KMS-11 (cell line): ENCODE measurements around the gene CTNS.

ENCODE experiments used
- H2AFZ ChIP-seq: fragments of 200-600 bp; sonication (generic); 2 replicates; pipeline ENCODE4 v1.6.1; 2016; ENCODE audit warnings: antibody characterized with exemption, mixed run types, low read depth
- H3K27ac ChIP-seq: fragments of 200-600 bp; sonication (generic); 2 replicates; pipeline ENCODE4 v1.6.1; 2016; ENCODE audit warnings: mild to moderate bottlenecking, mixed run types
- H3K27me3 ChIP-seq: fragments of 200-600 bp; sonication (generic); 2 replicates; pipeline ENCODE4 v1.6.1; 2017; ENCODE audit warnings: mild to moderate bottlenecking, low read depth, mixed run types, moderate library complexity; ENCODE audit not compliant: insufficient read depth
- H3K36me3 ChIP-seq: fragments of 200-600 bp; sonication (generic); 2 replicates; pipeline ENCODE4 v1.6.1; 2017; ENCODE audit warnings: mild to moderate bottlenecking, mixed run types; ENCODE audit not compliant: insufficient read depth
- H3K4me1 ChIP-seq: fragments of 200-600 bp; sonication (generic); 2 replicates; pipeline ENCODE4 v1.6.1; 2016; ENCODE audit warnings: mild to moderate bottlenecking, low read depth, mixed run types; ENCODE audit not compliant: poor library complexity, severe bottlenecking
- H3K4me2 ChIP-seq: fragments of 200-600 bp; sonication (generic); 2 replicates; pipeline ENCODE4 v1.7.0; 2016; ENCODE audit warnings: mild to moderate bottlenecking, mixed run types
- H3K4me3 ChIP-seq: fragments of 200-600 bp; sonication (generic); IDR thresholded peaks from 2 replicates; pipeline ENCODE4 v1.6.1; 2017; ENCODE audit warnings: low read depth, low read length, mixed read lengths; ENCODE audit not compliant: insufficient read depth
- H3K79me2 ChIP-seq: fragments of 200-600 bp; sonication (generic); 2 replicates; pipeline ENCODE4 v1.6.1; 2016; ENCODE audit warnings: low read depth, mixed run types; ENCODE audit not compliant: insufficient read depth
- H3K9ac ChIP-seq: fragments of 200-600 bp; sonication (generic); 2 replicates; pipeline ENCODE4 v1.6.1; 2016; ENCODE audit warnings: mild to moderate bottlenecking, mixed run types
- H4K20me1 ChIP-seq: fragments of 200-600 bp; sonication (generic); 2 replicates; pipeline ENCODE4 v1.6.1; 2016; ENCODE audit warnings: mild to moderate bottlenecking, mixed run types; ENCODE audit not compliant: insufficient read depth
- TF ChIP-seq, protein P1 (sequence below): fragments of 200-600 bp; sonication (generic); conservative IDR thresholded peaks from 2 replicates; pipeline ENCODE4 v1.6.1; 2017; ENCODE audit warnings: low read depth, mild to moderate bottlenecking, antibody characterized with exemption, low read length, moderate library complexity, mixed read lengths

Gene CTNS

DNA sequence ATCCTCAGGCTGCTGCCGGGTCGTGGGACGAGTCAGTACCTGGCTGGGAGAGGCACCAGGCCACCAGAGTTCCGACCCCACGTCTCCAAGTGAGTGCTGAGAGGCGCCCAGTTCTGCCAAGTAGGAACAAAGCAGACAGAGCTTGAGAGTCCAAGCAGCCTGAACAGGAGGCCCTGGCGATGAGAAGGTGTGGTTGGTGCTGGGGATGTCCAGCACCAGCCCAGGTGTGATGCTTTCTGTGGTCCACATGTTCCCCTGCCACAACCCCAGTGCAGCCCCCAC, 21.0 kb downstream of the CTNS start:
- Histone ChIP-seq H3K4me3 (no peak overlapping the region), H3K79me2 (no peaks in the 10 kb centered on the region), H2AFZ (no peak overlapping the region), H3K4me2 (no peak overlapping the region), H3K4me1 (no peaks in the 10 kb centered on the region), H3K36me3 (no peaks in the 10 kb centered on the region), H3K9ac (no peak overlapping the region), H4K20me1 (no peaks in the 10 kb centered on the region), H3K27ac (no peak overlapping the region), H3K27me3 (no peaks in the 10 kb centered on the region)
- TF ChIP-seq, protein P1, sequence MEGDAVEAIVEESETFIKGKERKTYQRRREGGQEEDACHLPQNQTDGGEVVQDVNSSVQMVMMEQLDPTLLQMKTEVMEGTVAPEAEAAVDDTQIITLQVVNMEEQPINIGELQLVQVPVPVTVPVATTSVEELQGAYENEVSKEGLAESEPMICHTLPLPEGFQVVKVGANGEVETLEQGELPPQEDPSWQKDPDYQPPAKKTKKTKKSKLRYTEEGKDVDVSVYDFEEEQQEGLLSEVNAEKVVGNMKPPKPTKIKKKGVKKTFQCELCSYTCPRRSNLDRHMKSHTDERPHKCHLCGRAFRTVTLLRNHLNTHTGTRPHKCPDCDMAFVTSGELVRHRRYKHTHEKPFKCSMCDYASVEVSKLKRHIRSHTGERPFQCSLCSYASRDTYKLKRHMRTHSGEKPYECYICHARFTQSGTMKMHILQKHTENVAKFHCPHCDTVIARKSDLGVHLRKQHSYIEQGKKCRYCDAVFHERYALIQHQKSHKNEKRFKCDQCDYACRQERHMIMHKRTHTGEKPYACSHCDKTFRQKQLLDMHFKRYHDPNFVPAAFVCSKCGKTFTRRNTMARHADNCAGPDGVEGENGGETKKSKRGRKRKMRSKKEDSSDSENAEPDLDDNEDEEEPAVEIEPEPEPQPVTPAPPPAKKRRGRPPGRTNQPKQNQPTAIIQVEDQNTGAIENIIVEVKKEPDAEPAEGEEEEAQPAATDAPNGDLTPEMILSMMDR, result no peak

- Histone ChIP-seq H3K4me1 (no peaks in the 10 kb centered on the region), H2AFZ (no peak overlapping the region), H3K27ac (no peak overlapping the region), H3K27me3 (no peaks in the 10 kb centered on the region), H3K36me3 (no peaks in the 10 kb centered on the region), H3K79me2 (no peaks in the 10 kb centered on the region), H4K20me1 (no peaks in the 10 kb centered on the region), H3K4me3 (no peak overlapping the region), H3K4me2 (no peak overlapping the region), H3K9ac (no peak overlapping the region)
- TF ChIP-seq, protein P1, result no peak
Measured at GRCh38 chr17:3657874-3658783, 21.6 kb downstream of the CTNS start.

DNA sequence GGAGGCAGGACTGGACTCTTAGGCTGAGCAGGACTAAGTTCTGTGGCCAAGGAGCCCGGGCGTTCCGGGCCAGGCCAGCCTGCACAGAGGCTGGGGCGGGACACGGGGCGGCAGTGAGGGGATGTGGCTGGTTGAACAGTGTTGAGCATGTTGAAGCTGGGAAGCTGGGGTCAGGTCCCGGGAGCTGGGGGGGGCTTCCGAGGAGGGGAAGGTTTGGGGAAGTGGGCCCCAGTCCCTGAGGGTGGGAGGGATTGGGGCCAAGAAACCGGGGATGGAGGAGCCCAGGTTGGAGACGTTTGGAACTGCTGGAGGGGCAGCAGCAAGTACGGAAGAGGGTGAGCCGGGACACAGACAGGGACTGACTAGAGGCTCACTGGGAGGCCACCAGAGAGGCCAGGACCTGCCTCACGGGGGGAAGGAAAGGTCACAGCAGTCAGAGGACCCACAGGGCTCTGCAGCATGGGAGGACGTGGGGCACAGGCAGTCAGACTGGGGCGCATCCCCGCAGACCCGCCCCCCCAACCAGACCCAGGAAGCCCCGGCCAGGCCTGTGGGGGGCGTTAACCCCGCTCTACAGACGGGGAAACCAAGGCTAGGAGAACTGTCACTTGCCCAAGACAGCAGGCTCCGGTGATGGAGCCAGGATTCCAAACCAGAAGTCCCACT, 22.4 kb downstream of the CTNS start:
- Histone ChIP-seq H3K4me2 (no peak overlapping the region), H3K9ac (no peak overlapping the region), H3K79me2 (no peaks in the 10 kb centered on the region), H2AFZ (no peak overlapping the region), H3K27me3 (no peaks in the 10 kb centered on the region), H4K20me1 (no peaks in the 10 kb centered on the region), H3K27ac (no peak overlapping the region), H3K4me1 (no peaks in the 10 kb centered on the region), H3K4me3 (no peak overlapping the region), H3K36me3 (no peaks in the 10 kb centered on the region)
- TF ChIP-seq, protein P1, result no peak

DNA sequence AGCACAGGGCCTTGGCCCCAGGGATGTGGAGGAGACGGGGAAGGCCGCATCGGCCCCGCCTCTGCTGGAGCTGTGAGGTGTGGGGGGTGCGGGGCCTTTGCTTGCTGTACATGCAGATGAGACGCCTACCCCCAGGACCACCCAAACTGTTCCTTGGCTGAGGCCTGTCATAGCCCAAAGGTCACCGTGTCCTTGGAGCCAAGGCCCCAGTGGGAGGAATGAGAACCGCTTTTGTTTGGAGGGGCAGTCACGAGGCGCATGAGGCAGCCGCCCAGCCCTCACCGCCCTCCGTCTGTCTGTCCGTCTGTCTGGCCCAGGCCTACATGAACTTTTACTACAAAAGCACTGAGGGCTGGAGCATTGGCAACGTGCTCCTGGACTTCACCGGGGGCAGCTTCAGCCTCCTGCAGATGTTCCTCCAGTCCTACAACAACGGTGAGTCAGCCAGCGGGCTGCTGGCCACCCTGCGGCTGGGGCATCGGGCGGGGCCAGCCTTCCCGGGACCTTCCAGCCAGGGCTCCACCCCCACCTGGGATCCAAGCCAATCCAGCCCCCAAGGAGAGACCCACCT, 23.1 kb downstream of the CTNS start:
- H3K4me3 ChIP-seq, result no peak overlapping the region
- no peak overlapping the region for H2AFZ ChIP-seq
- no peak overlapping the region for H3K27ac ChIP-seq
- no peaks in the 10 kb centered on the region for H3K79me2 ChIP-seq
- no peak overlapping the region for H3K4me2 ChIP-seq
- H3K27me3 ChIP-seq, result no peaks in the 10 kb centered on the region
- H3K4me1 ChIP-seq, result no peaks in the 10 kb centered on the region
- H3K36me3 ChIP-seq, result no peaks in the 10 kb centered on the region
- no peak overlapping the region for H3K9ac ChIP-seq
- H4K20me1 ChIP-seq, result no peaks in the 10 kb centered on the region
- TF ChIP-seq, protein P1, result no peak
